ENCODE measurements around the gene ANKDD1B.
"Not testable (repeated sequence)": the region's sequence is repeated elsewhere in the genome, so short reads cannot be mapped to it uniquely, and the experiment has no call there.

ANKDD1B gene

DNA sequence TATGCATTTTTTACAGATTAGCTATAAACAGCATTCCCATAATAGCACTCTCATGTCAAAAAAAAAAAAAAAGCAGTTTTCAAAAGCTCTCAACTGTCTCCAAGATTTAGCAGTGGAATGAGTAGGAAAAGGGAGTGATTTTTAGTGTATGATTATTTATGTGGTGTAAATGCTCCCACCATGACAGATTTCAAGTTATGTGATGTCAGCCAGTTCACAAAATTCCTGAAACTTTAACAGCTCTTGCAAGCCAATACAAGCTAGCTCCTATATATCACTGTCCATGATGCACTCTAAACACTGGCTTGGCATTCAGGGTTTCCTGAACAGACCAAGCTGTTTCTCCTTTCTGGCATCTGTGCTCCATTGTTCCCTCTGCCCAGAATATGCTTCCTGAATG lies 7.9 kb upstream of the ANKDD1B start:
- TF ChIP-seq, protein P1, sequence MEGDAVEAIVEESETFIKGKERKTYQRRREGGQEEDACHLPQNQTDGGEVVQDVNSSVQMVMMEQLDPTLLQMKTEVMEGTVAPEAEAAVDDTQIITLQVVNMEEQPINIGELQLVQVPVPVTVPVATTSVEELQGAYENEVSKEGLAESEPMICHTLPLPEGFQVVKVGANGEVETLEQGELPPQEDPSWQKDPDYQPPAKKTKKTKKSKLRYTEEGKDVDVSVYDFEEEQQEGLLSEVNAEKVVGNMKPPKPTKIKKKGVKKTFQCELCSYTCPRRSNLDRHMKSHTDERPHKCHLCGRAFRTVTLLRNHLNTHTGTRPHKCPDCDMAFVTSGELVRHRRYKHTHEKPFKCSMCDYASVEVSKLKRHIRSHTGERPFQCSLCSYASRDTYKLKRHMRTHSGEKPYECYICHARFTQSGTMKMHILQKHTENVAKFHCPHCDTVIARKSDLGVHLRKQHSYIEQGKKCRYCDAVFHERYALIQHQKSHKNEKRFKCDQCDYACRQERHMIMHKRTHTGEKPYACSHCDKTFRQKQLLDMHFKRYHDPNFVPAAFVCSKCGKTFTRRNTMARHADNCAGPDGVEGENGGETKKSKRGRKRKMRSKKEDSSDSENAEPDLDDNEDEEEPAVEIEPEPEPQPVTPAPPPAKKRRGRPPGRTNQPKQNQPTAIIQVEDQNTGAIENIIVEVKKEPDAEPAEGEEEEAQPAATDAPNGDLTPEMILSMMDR (IDR thresholded peaks at IDR 0.05; ENCODE audit: extremely low read depth, insufficient read depth, missing control alignments) = no peak
- DNase-seq (ENCODE audit: low spot score) = no peak
- in situ Hi-C loops (cut with MboI; ENCODE audit: low pct_unique_long_range_greater_than_20kb, low sequenced_read_pairs, unreplicated experiment) = no loop called here

DNA sequence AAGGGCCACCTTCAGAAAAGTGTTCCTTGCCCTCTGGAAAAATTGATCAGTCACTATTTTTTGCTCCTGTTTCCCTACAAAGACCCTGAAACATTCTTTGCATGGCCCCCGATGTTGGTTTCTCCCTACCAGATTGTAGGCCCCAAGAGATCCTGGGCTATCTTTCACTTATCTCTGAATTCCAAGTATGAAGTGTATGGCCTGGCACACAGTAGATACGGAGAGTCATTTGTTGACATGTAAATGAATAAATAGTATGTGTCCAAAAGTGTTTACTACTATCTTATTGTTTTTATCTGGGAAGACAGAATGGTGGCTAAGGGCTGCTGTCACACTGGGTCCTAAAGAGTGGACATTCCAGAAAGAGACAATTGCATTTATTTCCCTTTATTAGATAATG lies 7.4 kb upstream of the ANKDD1B start:
- in situ Hi-C loops (cut with MboI; ENCODE audit: low pct_unique_long_range_greater_than_20kb, low sequenced_read_pairs, unreplicated experiment) = no loop called here

DNA sequence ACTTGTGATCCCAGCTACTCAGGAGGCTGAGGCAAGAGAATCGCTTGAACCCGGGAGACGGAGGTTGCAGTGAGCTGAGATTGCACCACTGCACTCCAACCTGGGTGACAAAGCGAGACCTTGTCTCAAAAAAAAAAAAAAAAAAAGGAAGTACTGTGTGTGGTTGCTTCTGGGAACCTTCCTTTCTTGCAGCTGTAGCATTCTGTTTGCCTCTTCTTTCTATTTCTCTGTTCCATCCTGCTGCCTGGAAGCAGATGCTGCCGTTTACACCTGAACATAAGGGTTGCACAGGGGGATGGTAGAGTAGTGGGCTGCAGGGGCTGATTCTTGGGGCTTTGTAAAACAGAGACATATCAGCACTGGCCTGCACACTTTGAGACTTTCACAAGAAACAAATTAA lies 3.9 kb upstream of the ANKDD1B start:
- DNase-seq (ENCODE audit: low spot score); in situ Hi-C loops (cut with MboI; ENCODE audit: low pct_unique_long_range_greater_than_20kb, low sequenced_read_pairs, unreplicated experiment): not testable (repeated sequence)

More for the DNA sequence above, 7.4 kb upstream of the ANKDD1B start:
- no peak for DNase-seq (ENCODE audit: low spot score)
- TF ChIP-seq, protein P1 (IDR thresholded peaks at IDR 0.05; ENCODE audit: extremely low read depth, insufficient read depth, missing control alignments) = no peak

DNA sequence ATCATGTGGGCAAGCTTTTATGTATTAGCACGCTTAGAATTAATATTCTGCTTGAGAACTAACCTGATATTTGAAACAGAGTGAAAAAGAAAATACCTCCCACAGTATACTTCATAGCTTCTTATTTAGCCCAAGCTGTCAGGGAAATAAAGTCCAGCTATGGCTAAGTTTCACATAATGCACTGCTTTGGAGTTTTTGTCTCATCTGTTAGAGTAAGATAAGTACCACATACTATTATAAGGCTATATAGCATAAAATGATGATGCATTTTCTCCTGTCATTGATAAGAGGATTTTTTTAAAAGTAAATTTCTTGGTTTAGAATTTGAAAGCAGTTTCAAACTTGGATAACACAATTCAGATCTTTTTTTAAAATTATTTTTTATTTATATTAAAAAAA lies 2.4 kb upstream of the ANKDD1B start:
- DNase-seq (ENCODE audit: low spot score) = no peak
- in situ Hi-C loops (cut with MboI; ENCODE audit: low pct_unique_long_range_greater_than_20kb, low sequenced_read_pairs, unreplicated experiment) = no loop called here
- TF ChIP-seq, protein P1 (IDR thresholded peaks at IDR 0.05; ENCODE audit: extremely low read depth, insufficient read depth, missing control alignments) = no peak

DNA sequence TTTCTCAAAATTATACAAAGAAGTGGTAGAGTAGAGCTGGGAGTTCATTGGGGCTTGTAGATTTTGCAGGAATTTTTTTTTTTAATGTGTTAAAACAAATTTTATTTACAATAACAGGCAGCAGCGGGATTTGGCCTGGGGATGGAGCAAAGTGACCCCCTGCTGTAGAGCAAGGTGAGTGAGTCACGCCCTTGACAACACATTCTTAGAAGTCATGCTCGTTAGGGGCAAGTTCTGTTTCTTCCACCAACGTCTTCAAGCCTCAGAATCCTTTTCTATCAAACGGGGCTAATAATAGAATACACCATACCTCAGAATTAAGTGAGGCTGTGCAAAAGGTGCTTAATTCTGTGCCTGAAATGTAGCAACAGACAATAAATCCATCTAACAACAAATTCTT lies 1.1 kb upstream of the ANKDD1B start:
- TF ChIP-seq, protein P1 (IDR thresholded peaks at IDR 0.05; ENCODE audit: extremely low read depth, insufficient read depth, missing control alignments) = no peak
- in situ Hi-C loops (cut with MboI; ENCODE audit: low pct_unique_long_range_greater_than_20kb, low sequenced_read_pairs, unreplicated experiment) = no loop called here
- no peak for DNase-seq (ENCODE audit: low spot score)

DNA sequence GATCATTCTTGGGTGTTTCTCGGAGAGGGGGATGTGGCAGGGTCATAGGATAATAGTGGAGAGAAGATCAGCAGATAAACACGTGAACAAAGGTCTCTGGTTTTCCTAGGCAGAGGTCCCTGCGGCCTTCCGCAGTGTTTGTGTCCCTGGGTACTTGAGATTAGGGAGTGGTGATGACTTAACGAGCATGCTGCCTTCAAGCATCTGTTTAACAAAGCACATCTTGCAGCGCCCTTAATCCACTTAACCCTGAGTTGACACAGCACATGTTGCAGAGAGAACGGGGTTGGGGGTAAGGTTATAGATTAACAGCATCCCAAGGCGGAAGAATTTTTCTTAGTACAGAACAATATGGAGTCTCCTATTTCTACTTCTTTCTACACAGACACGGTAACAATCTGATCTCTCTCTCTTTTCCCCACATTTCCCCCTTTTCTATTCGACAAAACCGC lies 368 bp upstream of the ANKDD1B start:
- in situ Hi-C loops (cut with MboI; ENCODE audit: low pct_unique_long_range_greater_than_20kb, low sequenced_read_pairs, unreplicated experiment); DNase-seq (ENCODE audit: low spot score): not testable (repeated sequence)

DNA sequence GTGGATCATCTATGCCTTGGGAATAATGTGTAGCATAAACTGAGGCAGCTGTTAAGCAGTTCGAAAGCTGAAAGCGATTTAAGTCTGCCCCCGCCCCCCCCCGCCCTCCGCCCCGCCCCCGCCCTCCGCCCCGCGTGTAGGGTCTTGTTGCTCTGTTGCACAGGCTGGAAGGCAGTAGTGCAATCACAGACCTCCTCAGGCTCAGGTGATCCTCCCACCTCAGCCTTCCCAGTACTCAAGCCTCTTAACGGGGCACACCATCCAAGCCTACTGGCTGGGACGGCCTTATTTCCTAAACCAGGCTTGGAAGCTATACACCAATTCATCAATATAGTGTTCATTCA lies 945 bp downstream of the ANKDD1B start:
- in situ Hi-C loops (cut with MboI; ENCODE audit: low pct_unique_long_range_greater_than_20kb, low sequenced_read_pairs, unreplicated experiment) = no loop called here
- no peak for DNase-seq (ENCODE audit: low spot score)
- TF ChIP-seq, protein P1 (IDR thresholded peaks at IDR 0.05; ENCODE audit: extremely low read depth, insufficient read depth, missing control alignments) = no peak

DNA sequence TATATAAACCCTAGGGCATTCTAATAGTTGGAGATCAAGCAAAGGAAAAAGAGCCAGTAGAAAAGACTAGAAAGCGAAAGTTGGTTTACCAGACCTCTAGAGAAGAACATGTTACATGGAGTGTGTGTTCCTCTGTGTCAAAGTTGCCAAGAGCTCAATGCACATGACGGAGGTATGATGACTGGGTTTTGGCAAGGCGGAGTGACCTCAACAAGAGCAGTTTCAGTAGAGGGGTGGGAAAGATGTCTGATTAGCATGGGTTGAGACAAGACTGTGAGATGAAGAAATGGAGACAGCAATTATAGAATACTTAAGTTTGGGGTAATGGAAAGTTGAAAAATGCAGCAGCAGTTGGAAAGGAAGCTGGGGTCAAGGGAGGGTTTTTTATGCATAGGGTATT lies 1.6 kb downstream of the ANKDD1B start:
- no peak for DNase-seq (ENCODE audit: low spot score)
- TF ChIP-seq, protein P1 (IDR thresholded peaks at IDR 0.05; ENCODE audit: extremely low read depth, insufficient read depth, missing control alignments) = no peak
- in situ Hi-C loops (cut with MboI; ENCODE audit: low pct_unique_long_range_greater_than_20kb, low sequenced_read_pairs, unreplicated experiment) = no loop called here
